ENCODE measurements around the gene NPBWR2. TPM values are rescaled to one million over a fixed set of nuclear protein-coding genes. Genes with fewer than 3 reads are reported as not detected.

Gene NPBWR2
- total RNA-seq, 4 donors from 2014 or later: not detected

DNA sequence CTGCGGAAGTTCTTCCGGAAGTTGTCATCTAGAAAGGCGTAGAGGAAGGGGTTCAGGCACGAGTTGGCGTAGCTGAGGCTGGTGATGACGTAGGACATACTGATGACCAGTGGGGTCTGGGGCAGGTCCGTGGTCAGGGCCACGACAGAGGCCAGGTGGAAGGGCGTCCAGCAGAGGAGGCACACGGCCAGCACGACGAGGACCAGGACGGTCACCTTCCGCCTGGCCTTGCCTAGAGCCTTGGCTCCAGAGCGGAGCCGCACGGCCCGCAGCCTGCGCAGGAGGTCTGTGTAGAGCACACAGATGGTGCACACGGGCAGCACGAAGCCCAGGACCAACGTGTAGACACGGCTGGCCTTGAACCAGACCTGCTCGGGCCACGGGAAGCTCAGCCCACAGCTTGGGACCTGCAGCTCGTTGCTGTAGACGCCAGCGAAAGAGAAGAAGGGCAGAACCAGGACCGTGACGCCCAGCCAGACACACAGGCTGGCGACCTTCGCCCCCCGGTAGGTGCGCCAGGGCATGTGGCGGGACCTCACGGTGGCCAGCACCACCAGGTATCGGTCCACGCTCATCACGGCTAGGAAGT, 1.4 kb downstream of the NPBWR2 start:
- 88 to 92% methylated on average over 33 to 35 of the region's 39 CpGs for WGBS, 2 donors

DNA sequence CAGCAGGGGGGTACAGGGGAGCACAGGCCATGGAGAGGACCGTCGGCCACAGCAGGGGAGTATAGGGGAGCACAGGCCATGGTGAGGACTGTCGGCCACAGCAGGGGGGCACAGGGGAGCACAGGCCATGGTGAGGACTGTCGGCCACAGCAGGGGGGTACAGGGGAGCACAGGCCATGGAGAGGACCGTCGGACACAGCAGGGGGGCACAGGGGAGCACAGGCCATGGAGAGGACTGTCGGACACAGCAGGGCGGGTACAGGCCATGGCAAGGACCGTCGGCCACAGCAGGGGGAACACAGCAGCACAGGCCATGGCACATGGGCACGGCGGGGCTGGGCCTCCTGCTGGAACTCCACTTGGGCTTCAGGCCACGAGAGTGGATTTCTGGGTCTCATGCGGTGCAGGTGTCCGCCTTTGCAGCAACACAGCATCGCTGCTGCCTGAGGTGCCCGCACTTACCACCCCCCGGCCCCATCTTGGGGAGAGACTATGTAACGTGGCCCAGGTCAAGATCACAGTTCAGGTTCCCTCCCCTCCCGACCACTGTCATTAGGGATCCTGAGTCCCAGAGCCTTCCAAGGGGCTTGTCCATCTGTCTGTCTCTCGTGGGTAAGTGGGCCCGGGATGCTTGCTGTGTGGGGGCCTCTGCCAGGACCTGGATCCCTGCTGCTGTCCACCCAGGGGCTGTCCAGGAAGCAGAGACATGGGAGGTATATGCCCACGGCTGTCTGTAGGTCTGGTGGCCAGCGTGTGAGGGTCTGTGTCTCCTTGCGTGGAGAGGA, 2.5 kb downstream of the NPBWR2 start:
- peak in 1 of 2 donors; percentile 78 for DNase-seq (ENCODE audit: low spot score in 2 of 2)
- no peak overlapping the region for H3K4me3 ChIP-seq (ENCODE audit: low read depth, poor library complexity, severe bottlenecking)
- TF ChIP-seq POLR2A (IDR thresholded peaks at IDR 0.05): no peak
- TF ChIP-seq, protein P1, sequence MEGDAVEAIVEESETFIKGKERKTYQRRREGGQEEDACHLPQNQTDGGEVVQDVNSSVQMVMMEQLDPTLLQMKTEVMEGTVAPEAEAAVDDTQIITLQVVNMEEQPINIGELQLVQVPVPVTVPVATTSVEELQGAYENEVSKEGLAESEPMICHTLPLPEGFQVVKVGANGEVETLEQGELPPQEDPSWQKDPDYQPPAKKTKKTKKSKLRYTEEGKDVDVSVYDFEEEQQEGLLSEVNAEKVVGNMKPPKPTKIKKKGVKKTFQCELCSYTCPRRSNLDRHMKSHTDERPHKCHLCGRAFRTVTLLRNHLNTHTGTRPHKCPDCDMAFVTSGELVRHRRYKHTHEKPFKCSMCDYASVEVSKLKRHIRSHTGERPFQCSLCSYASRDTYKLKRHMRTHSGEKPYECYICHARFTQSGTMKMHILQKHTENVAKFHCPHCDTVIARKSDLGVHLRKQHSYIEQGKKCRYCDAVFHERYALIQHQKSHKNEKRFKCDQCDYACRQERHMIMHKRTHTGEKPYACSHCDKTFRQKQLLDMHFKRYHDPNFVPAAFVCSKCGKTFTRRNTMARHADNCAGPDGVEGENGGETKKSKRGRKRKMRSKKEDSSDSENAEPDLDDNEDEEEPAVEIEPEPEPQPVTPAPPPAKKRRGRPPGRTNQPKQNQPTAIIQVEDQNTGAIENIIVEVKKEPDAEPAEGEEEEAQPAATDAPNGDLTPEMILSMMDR (IDR thresholded peaks at IDR 0.05): no peak
- intact Hi-C loops (cut with DNase I; ENCODE audit: low total_unique reads): no loop called here
- 70 to 86% methylated on average over 16 to 21 of the region's 25 CpGs for WGBS, 2 donors

More for the DNA sequence above, 1.4 kb downstream of the NPBWR2 start:
- intact Hi-C loops (cut with DNase I; ENCODE audit: low total_unique reads): no loop called here
- H3K4me3 ChIP-seq (ENCODE audit: low read depth, poor library complexity, severe bottlenecking): no peak overlapping the region
- DNase-seq (ENCODE audit: low spot score in 2 of 2): peak in 1 of 2 donors; percentile 32
- no peak for TF ChIP-seq POLR2A (IDR thresholded peaks at IDR 0.05)
- TF ChIP-seq, protein P1 (IDR thresholded peaks at IDR 0.05): no peak

DNA sequence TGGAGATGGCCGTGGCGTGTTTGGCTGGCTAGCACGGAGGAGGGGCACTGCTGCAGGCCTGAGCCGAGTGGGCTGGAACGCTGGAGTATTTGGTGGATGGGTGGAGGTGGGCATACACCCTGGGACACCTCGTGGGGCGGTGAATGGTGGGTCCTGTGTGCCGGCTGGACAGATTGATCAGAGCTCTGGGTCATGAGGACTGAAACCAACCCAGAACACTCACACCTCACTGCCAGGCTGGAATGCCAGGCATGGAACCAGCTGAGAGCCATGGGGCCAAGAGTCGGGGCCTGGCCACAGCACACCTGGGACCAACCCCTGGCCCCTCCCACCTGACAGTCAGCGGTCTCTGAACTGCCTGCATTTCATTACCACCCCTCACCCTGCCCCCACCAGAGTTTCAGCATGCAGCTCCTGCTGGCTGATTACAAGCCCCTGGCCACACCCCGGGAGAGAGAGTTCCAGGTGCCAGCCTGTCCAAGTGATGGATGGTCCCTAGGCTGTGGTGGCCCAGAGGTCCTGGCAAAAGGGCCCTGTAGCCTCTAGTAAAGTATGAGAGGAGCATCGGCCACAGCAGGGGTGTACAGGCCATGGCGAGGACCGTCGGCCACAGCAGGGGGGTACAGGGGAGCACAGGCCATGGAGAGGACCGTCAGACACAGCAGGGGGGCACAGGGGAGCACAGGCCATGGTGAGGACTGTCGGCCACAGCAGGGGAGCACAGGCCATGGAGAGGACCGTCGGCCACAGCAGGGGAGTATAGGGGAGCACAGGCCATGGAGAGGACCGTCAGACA, 3.3 kb downstream of the NPBWR2 start:
- intact Hi-C loops (cut with DNase I; ENCODE audit: low total_unique reads): no loop called here
- WGBS, 2 donors: 46 to 69% methylated on average over 19 to 20 of the region's 20 CpGs
- peak in 1 of 2 donors; percentile 72 for DNase-seq (ENCODE audit: low spot score in 2 of 2)
- TF ChIP-seq POLR2A (IDR thresholded peaks at IDR 0.05): no peak
- TF ChIP-seq, protein P1 (IDR thresholded peaks at IDR 0.05): no peak
- no peak overlapping the region for H3K4me3 ChIP-seq (ENCODE audit: low read depth, poor library complexity, severe bottlenecking)

DNA sequence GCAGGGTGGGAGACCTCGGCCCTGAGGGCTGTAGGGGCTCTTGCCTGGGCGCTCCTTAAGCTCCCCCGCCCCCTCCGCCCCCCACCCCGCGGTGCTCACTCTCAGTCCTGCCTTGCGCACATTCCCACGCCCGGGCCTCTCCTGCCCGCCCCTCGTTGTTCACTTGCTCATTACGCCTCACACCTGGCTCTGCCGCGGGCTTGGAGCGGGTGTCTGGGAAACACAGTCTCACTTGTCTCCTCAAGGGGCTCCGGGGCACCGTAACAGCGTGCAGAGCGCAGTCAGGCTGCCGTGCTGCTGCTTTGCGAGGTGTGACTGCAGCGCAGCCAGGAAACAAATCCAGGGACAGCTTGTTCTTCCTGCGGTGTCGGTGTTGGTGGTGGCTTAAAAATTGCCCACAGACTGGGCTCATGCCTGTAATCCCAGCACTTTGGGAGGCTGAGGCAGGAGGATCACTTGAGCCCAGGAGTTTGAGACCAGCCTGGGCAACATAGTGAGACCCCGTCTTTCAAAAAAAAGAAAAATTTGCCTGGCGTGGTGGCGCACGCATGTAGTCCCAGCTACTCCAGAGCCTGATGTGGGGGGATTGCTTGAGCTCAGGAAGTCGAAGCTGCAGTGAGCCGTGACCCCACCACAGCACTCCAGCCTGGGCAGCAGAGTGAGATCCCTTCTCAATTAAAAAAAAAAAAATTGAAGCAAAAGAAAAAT, 4.6 kb downstream of the NPBWR2 start:
- no peak overlapping the region for H3K4me3 ChIP-seq (ENCODE audit: low read depth, poor library complexity, severe bottlenecking)
- DNase-seq (ENCODE audit: low spot score in 2 of 2): peak in 1 of 2 donors; percentile 74
- intact Hi-C loops (cut with DNase I; ENCODE audit: low total_unique reads): no loop called here
- TF ChIP-seq POLR2A (IDR thresholded peaks at IDR 0.05): no peak
- TF ChIP-seq, protein P1 (IDR thresholded peaks at IDR 0.05): no peak
- WGBS, 2 donors: 23 to 25% methylated on average over 19 to 27 of the region's 30 CpGs

Measured in lower leg skin (tissue), 4 donors.